HG03066 (cell line): Measurements from ENCODE around the gene ABL1.

Experiments used
- ATAC-seq: cut with Tn5 transposase; IDR thresholded peaks from one replicate; pipeline ENCODE4 v1.9.1; 2021; ENCODE audit warnings: low read depth; ENCODE audit not compliant: unreplicated experiment

ABL1 gene

DNA sequence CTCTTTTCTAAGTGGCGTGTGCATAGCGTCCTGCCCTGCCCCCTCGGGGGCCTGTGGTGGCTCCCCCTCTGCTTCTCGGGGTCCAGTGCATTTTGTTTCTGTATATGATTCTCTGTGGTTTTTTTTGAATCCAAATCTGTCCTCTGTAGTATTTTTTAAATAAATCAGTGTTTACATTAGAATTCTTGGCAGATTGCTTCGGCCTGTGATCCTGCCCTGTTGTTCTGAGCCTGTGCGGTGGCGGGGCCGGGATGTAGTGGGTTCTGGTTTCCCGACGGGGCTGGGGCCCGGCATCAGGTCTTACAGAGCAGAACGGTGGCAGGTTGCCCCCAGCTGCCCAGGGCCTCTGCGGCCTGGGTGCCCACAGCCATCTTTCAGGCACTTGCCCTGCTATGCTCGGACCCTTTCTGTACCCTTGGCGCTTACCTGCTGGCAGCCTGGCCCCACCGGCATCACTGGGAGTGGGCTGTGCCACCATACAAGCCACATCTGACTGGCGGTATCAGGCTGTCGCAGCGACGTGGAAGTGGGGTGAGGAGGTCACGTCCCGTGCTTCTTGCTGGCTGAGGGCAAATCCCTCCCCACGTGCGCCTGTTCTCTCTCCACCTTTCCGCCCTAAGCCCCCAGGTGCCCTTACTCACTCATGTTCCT lies 52.6 kb downstream of the ABL1 start:
- no peak for ATAC-seq

GRCh38 chr9:130888146-130888885 lies 53.3 kb downstream of the ABL1 start:
- ATAC-seq = no peak

- ATAC-seq = no peak
Observed at GRCh38 chr9:130890124-130890523, 55.1 kb downstream of the ABL1 start.

DNA sequence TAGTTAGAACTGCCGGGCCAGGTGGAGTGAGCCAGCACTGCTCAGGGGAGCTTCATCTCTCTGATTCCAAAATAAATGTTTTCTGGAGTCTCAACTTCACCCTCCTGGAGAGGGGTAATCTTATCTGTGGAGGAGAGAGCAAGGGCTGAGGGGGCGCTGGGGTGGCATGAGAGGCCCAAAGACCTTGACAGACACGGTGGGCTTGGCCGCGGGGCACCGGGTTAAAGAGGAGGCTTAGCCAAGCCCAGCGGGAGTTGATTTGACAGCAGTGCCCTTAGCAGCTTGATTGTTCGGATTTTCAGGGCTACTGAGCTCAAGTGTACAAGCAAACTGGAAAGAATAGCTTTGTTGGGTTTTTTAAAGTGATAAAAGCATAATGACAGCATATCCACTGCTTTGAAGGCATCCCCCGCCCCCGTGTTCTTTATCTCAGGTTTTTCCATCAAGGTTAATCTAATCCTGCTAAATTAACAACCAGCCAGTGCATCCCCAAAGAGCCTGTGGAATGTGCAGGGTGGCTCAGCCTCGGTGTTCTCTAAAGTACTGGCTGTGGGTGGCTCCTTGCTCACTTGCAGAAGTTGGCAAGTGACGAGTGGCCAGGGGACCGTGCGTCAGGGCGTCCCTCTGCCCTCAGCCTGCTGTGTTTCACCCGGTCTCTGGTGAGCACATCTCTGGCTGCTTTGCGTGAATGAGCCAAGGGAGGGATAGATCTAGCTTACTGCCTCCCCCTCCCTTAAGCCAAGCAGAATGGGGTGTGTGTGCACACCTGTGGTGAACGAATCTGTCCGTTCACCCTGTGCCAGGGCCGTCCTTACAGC lies 56.0 kb downstream of the ABL1 start:
- no peak for ATAC-seq

DNA sequence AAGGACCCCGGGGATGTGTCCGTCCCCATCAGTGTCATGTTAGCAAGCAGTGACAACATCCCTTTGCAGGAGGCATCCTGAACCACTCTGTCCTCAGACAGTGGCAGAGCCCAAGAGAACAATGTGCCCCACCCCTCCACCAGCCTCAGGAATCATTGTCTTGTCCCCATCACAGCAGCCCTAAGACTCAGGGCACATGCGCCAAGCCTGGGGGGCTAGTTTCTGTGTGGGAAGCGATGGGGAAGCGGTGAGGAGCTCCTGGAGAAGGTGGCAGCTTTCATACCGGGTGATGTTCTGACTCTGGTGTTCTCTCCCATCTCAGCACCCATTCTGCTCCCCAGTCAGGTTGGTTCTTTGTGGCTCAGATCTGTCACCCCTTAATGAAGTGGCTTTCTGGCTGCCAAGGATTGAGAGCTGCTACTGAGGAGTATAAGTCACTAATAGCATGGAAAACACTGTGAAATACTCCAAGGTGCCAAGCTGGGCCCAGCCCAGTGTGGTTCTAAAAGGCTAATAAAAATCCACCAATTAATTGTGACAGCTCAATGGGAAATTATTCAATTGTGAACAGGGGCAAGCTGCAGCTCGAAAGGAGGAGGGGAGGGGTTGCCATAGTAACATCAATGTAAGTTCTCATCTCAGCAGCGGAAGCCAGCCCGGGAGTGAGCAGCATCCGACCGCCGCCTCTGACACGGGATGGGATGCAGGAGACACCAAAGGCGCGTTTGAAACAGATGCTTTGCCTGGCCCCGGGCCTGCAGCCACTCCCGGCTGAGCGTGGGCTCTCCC lies 56.8 kb downstream of the ABL1 start:
- no peak for ATAC-seq

GRCh38 chr9:130892477-130893304 lies 57.6 kb downstream of the ABL1 start:
- ATAC-seq = no peak

GRCh38 chr9:130893341-130894101 lies 58.5 kb downstream of the ABL1 start:
- ATAC-seq = no peak

DNA sequence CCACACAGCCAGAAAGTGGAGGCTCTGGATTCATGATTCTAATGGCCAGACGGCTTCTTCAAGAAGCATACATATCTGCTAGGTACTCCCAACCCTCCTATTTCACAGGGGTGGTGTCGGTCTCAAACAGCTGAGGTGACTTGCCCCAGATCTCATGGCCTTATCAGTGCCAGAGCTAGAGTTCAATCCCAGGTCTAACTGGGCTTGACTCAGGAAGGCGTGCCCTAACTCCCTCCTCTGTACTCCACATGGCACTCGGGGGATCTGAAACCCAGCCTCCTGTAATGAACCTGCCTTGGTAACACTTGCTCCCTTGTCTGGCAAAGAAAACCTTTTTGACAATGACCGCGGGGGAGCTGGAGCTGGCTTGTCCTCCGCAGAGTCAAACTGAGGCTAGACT lies 59.5 kb downstream of the ABL1 start:
- ATAC-seq = no peak

GRCh38 chr9:130895038-130895437 lies 60.0 kb downstream of the ABL1 start:
- ATAC-seq = no peak

DNA sequence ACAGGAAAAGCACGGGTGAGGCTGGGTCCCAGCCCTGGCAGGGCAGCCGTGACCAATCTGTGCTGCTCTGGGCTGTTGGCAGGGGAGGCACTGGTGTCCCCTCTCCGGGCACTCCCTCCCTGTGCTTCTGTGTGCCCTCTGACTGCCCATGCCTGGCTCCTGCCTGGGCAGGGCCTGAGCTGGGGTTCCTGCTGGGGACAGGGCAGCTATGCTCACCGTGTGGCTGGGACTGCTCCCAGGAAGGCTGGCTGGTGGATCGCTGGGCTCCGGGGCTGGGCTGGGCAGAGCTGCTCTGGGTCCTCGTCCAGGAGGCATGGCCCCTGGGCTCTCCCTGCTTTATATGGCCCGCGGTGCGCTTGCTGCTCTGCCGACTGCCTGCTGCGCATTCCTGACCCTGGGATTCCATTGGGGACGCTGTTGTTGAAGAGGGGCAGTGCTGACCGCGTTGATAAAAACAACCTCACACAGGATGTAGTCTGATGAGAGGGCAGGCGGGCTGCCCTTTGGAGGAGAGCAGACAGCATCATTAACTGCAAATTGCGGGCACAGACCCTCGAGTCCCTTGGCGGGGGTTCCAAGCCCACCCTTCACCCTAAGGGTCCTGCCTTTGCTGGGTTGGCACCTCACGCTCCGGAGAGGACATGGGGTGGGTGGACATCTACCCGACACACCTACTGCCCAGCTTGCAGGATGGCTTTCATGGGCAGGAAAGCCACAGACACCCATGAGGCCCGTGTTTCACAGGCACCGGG lies 60.6 kb downstream of the ABL1 start:
- ATAC-seq = no peak

GRCh38 chr9:130896233-130897014 lies 61.4 kb downstream of the ABL1 start, which contains the start of gene QRFP:
QRFP (minus strand) TSS chr9:130896812; CDS start chr9:130893838, 2,974 bp downstream.
- no peak for ATAC-seq

DNA sequence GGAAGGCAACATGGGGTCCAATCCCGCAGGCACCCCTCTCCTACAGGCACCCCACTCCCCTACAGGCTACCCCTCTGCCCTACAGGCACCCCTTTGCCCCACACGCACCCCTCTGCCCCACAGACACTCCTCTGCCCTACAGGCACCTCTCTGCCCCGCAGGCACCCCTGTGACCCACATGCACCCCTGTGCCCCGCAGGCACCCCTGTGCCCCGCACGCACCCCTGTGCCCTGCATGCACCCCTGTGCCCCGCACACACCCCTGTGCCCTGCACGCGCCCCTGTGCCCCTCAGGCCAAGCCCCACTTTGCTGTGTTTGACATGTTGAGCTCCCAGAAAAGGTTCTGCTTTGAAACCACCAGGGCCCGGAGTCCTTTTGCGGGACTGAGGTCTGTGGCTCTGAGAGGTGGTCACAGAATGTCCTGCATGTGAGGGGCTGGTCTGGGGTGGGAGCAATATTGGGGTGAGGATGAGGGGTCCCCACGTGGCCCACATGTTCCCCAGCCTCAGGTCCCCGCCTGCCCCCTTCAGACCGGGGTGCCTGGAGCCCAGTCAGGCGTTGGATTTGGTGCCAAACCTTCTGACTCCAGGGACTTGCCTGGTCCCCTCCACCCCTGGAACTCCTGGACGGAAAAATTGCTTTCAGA lies 62.2 kb downstream of the ABL1 start:
- ATAC-seq = no peak

DNA sequence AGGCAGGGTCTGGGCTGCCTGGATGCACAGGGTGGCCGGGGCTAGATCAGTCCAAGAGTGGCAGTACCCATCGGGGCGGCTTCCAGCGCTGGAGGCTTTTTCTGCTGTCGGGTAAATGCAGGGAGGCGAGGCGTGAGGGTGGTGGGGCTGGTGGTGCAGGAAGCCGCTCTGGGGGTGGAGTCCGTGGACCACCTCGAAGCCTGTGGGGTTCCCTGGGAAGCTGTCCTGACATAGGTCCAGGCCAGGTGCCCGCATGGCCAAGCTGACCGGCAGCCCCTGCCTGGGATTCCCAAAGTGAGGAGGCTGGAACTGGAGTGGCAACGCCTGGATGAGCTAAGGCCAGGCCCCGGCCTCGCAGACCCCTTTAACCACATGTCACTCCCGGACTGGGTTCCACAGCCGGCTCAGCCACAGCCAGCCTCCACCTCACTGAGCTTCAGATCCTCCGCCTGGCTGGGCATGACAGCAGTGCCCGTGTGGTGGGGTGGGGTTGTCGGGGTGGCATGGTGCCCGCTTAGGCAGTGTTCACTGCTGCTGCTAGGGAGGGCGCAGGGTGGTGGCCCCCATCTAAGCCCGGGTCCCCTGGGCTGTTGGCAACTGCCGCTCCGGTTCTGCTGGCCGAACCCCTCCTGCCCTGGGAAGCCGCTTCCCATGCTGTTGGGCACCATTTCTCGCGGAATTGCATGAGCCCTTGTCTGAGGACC lies 62.9 kb downstream of the ABL1 start:
- no peak for ATAC-seq

DNA sequence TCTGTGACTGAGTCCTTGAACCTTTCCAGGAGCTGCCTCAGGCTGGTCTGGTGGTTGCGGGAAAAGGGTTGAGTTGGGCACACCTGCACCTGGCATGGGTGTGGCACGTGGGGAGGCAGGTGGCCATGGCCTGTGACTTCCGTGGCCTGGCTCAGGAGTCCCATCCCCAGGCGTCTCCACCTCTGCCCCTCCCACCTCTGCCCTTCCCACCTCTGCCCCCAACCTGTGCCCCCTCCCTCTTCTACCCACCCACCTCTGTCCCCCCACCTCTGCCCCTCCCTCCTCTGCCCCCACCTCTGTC lies 63.4 kb downstream of the ABL1 start:
- no peak for ATAC-seq

- ATAC-seq = no peak
Observed at GRCh38 chr9:130899051-130899748, 64.1 kb downstream of the ABL1 start.
